HG03575 (cell line): ENCODE measurements around the gene DAB2.
"Not testable (repeated sequence)": the region's sequence is repeated elsewhere in the genome, so short reads cannot be mapped to it uniquely, and the experiment has no call there.

ENCODE experiments used
- ATAC-seq: cut with Tn5 transposase; IDR thresholded peaks from one replicate; pipeline ENCODE4 v1.9.1; 2021; ENCODE audit not compliant: unreplicated experiment, insufficient number of reproducible peaks, low FRiP score; ENCODE audit errors: extremely low read depth

Gene DAB2

GRCh38 chr5:39426746-39427105, 1.9 kb upstream of the DAB2 start:
- ATAC-seq, result no peak

- no peak for ATAC-seq
Observed at GRCh38 chr5:39426051-39426745, 1.4 kb upstream of the DAB2 start.

GRCh38 chr5:39423331-39423751, 1.4 kb downstream of the DAB2 start:
- ATAC-seq, result no peak

- ATAC-seq, result no peak
Observed at GRCh38 chr5:39422728-39423285, 2.0 kb downstream of the DAB2 start.

- ATAC-seq, result no peak
Observed at GRCh38 chr5:39422036-39422606, 2.7 kb downstream of the DAB2 start.

GRCh38 chr5:39420482-39421145, 4.2 kb downstream of the DAB2 start:
- no peak for ATAC-seq

GRCh38 chr5:39419796-39420195, 5.0 kb downstream of the DAB2 start:
- ATAC-seq, result no peak

GRCh38 chr5:39417979-39418378, 6.8 kb downstream of the DAB2 start:
- ATAC-seq, result no peak

GRCh38 chr5:39415201-39415600, 9.6 kb downstream of the DAB2 start:
- ATAC-seq, result no peak

GRCh38 chr5:39414426-39414825, 10.4 kb downstream of the DAB2 start:
- ATAC-seq, result no peak

- no peak for ATAC-seq
Observed at GRCh38 chr5:39413771-39414170, 11.0 kb downstream of the DAB2 start.

- no peak for ATAC-seq
Observed at GRCh38 chr5:39412721-39413394, 11.9 kb downstream of the DAB2 start.

GRCh38 chr5:39411985-39412384, 12.8 kb downstream of the DAB2 start:
- no peak for ATAC-seq

- no peak for ATAC-seq
Observed at GRCh38 chr5:39411061-39411460, 13.7 kb downstream of the DAB2 start.

- no peak for ATAC-seq
Observed at GRCh38 chr5:39409033-39409432, 15.7 kb downstream of the DAB2 start.

- ATAC-seq, result no peak
Observed at GRCh38 chr5:39405083-39405843, 19.5 kb downstream of the DAB2 start.

GRCh38 chr5:39403761-39404160, 21.0 kb downstream of the DAB2 start:
- ATAC-seq, result not testable (repeated sequence)

GRCh38 chr5:39402140-39402539, 22.6 kb downstream of the DAB2 start:
- not testable (repeated sequence) for ATAC-seq
